ENCODE measurements around the gene DNAJC3.
"Not testable (repeated sequence)": the region's sequence is repeated elsewhere in the genome, so short reads cannot be mapped to it uniquely, and the experiment has no call there.

DNAJC3 gene

GRCh38 chr13:95714142-95714832, 37.3 kb downstream of the DNAJC3 start:
- DNase-seq (ENCODE audit: low read depth) = peak; percentile 26

- no peak for DNase-seq (ENCODE audit: low read depth)
Observed at GRCh38 chr13:95716231-95716630, 39.3 kb downstream of the DNAJC3 start.

GRCh38 chr13:95722241-95722640, 45.3 kb downstream of the DNAJC3 start:
- no peak for DNase-seq (ENCODE audit: low read depth)

GRCh38 chr13:95723438-95723837, 46.5 kb downstream of the DNAJC3 start:
- DNase-seq (ENCODE audit: low read depth) = no peak

GRCh38 chr13:95724252-95724651, 47.3 kb downstream of the DNAJC3 start:
- DNase-seq (ENCODE audit: low read depth) = no peak

GRCh38 chr13:95726876-95727275, 49.9 kb downstream of the DNAJC3 start:
- DNase-seq (ENCODE audit: low read depth) = no peak

- DNase-seq (ENCODE audit: low read depth) = no peak
Observed at GRCh38 chr13:95728957-95729356, 52.0 kb downstream of the DNAJC3 start.

GRCh38 chr13:95734124-95734523, 57.2 kb downstream of the DNAJC3 start:
- DNase-seq (ENCODE audit: low read depth) = no peak

GRCh38 chr13:95740071-95740978, 63.4 kb downstream of the DNAJC3 start:
- not testable (repeated sequence) for DNase-seq (ENCODE audit: low read depth)

- no peak for DNase-seq (ENCODE audit: low read depth)
Observed at GRCh38 chr13:95740979-95741320, 64.0 kb downstream of the DNAJC3 start.

- no peak for DNase-seq (ENCODE audit: low read depth)
Observed at GRCh38 chr13:95741584-95742563, 64.9 kb downstream of the DNAJC3 start.

GRCh38 chr13:95743192-95743591, 66.3 kb downstream of the DNAJC3 start:
- no peak for DNase-seq (ENCODE audit: low read depth)

GRCh38 chr13:95745289-95745688, 68.3 kb downstream of the DNAJC3 start:
- DNase-seq (ENCODE audit: low read depth) = no peak

- DNase-seq (ENCODE audit: low read depth) = no peak
Observed at GRCh38 chr13:95745752-95746151, 68.8 kb downstream of the DNAJC3 start.

- DNase-seq (ENCODE audit: low read depth) = no peak
Observed at GRCh38 chr13:95749545-95749944, 72.6 kb downstream of the DNAJC3 start.

GRCh38 chr13:95752677-95753076, 75.7 kb downstream of the DNAJC3 start:
- DNase-seq (ENCODE audit: low read depth) = no peak

GRCh38 chr13:95754069-95754468, 77.1 kb downstream of the DNAJC3 start:
- no peak for DNase-seq (ENCODE audit: low read depth)

GRCh38 chr13:95756072-95756471, 79.1 kb downstream of the DNAJC3 start:
- DNase-seq (ENCODE audit: low read depth) = no peak

- DNase-seq (ENCODE audit: low read depth) = not testable (repeated sequence)
Observed at GRCh38 chr13:95762626-95763025, 85.7 kb downstream of the DNAJC3 start.

- no peak for DNase-seq (ENCODE audit: low read depth)
Observed at GRCh38 chr13:95763601-95764000, 86.7 kb downstream of the DNAJC3 start.

GRCh38 chr13:95771905-95772304, 95.0 kb downstream of the DNAJC3 start:
- no peak for DNase-seq (ENCODE audit: low read depth)

GRCh38 chr13:95779522-95779921, 102.6 kb downstream of the DNAJC3 start:
- DNase-seq (ENCODE audit: low read depth) = no peak

Data from non-pigmented ciliary epithelial cell (primary cell).